HG02852 (cell line): ENCODE measurements around the gene SS18L1.

Experiments
- ATAC-seq: cut with Tn5 transposase; IDR thresholded peaks from one replicate; pipeline ENCODE4 v1.9.1; 2021; ENCODE audit warnings: mild to moderate bottlenecking, moderate library complexity; ENCODE audit not compliant: unreplicated experiment

Gene SS18L1

GRCh38 chr20:62151835-62152364 is 8.3 kb downstream of the SS18L1 start:
- no peak for ATAC-seq

GRCh38 chr20:62155428-62156253 is 12.1 kb downstream of the SS18L1 start:
- ATAC-seq, result no peak

GRCh38 chr20:62156254-62156556 is 12.6 kb downstream of the SS18L1 start:
- no peak for ATAC-seq

- ATAC-seq, result no peak
These were observed 13.2 kb downstream of the SS18L1 start for GRCh38 chr20:62156592-62157386.

- ATAC-seq, result no peak
These were observed 14.0 kb downstream of the SS18L1 start for GRCh38 chr20:62157387-62158087.

GRCh38 chr20:62158088-62158400 is 14.5 kb downstream of the SS18L1 start:
- ATAC-seq, result no peak

GRCh38 chr20:62158541-62158940 is 15.0 kb downstream of the SS18L1 start:
- ATAC-seq, result no peak

GRCh38 chr20:62159052-62159451 is 15.5 kb downstream of the SS18L1 start:
- ATAC-seq, result no peak

GRCh38 chr20:62159839-62160238 is 16.3 kb downstream of the SS18L1 start:
- ATAC-seq, result no peak

GRCh38 chr20:62160253-62160652 is 16.7 kb downstream of the SS18L1 start:
- no peak for ATAC-seq

- ATAC-seq, result no peak
These were observed 17.3 kb downstream of the SS18L1 start for GRCh38 chr20:62160876-62161275.

GRCh38 chr20:62161347-62161746 is 17.8 kb downstream of the SS18L1 start:
- no peak for ATAC-seq

- ATAC-seq, result no peak
These were observed 19.4 kb downstream of the SS18L1 start for GRCh38 chr20:62162765-62163484.

- ATAC-seq, result no peak
These were observed 19.9 kb downstream of the SS18L1 start for GRCh38 chr20:62163485-62163865.

- ATAC-seq, result no peak
These were observed 20.6 kb downstream of the SS18L1 start for GRCh38 chr20:62163986-62164762.

- no peak for ATAC-seq
These were observed 21.6 kb downstream of the SS18L1 start for GRCh38 chr20:62164879-62165761.

- ATAC-seq, result no peak
These were observed 22.3 kb downstream of the SS18L1 start for GRCh38 chr20:62165762-62166399.

- ATAC-seq, result no peak
These were observed 23.9 kb downstream of the SS18L1 start for GRCh38 chr20:62167474-62167873.

GRCh38 chr20:62168061-62168460 is 24.5 kb downstream of the SS18L1 start:
- ATAC-seq, result no peak
